GM19452 (cell line): Measurements from ENCODE around the gene TTYH1.
"Not testable (repeated sequence)": the region's sequence is repeated elsewhere in the genome, so short reads cannot be mapped to it uniquely, and the experiment has no call there.

Experiments used
- ATAC-seq: cut with Tn5 transposase; IDR thresholded peaks from one replicate; pipeline ENCODE4 v1.9.1; 2021; ENCODE audit not compliant: unreplicated experiment

TTYH1 gene

DNA sequence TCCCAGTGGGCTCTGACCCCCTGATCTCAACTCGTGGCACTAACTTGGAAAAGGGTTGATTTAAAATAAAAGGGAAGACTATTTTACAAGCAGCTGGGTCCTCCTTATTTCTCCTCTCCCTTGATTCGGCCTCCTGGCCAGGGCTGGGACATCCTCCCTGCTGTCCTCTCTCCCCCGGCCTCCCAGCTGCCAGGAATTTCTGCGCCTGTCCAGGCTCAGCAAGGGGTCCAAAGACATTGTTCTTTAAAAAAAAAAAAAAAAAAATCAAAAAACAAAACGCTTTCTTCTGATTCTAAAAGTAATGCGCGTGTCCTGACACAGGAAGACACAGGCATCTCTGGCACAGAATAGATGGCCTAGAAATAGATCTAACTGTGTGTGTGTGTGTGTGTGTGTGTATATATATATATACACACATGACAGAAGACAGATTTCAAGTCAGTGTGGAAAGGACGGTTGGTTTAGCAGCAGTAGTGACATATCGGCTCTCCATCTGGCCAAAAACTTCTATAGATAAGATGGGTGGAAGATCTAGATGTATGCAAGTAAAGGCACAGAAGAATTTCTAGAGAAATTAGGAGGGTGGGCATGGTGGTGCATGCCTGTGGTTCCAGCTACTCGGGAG, 21.5 kb downstream of the TTYH1 start:
- no peak for ATAC-seq

DNA sequence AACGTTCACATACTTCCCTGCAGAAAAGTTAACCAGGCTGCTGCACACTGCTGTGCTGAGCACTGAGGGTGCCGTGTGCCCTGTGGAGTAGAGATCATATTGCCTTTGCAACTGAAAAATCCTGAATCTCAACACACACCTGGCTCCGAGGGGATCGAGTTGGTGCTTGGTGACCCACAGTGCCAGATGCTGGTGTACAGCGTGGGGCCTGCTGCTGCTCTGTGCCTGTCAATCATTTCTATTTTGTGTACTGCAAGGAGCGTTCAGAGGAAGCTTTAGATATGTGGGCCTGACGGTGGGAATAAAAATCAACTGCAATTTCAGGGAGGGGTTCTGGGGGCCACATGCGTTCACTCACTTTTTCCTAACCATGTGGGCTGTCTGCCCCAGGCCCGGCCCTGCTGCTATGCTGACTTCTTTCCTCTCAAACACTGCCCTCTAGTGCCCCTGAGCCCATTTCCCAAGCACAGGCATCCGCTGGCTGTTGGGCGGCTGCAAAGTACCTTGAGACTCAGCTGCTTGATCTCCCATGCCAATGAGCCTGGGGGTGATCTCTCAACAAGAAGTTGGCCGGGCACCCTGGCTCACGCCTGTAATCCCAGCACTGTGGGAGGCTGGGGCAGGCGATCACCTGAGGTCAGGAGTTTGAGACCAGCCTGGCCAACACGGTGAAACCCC, 24.0 kb downstream of the TTYH1 start:
- no peak for ATAC-seq

DNA sequence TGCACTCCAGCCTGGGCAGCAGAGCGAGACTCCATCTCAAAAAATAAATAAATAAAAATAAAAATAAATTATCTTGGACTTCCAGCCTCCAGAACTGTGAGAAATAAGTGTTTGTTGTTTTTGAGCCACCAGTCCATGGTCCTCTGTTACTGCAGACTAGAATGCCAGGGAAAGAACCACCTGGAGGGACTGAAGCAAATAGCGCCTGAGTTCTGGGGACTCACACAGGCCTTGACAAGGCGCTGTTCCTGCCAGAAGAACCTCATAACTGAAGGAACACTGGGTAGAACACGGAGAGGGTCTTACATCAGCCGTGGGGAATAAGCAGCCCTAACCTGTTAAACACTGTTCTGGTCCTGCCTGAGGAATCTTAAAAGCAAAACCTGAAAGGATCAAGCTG, 25.4 kb downstream of the TTYH1 start:
- no peak for ATAC-seq

GRCh38 chr19:54444737-54445136, 29.5 kb downstream of the TTYH1 start:
- no peak for ATAC-seq

GRCh38 chr19:54446349-54446748, 31.1 kb downstream of the TTYH1 start:
- ATAC-seq = not testable (repeated sequence)

DNA sequence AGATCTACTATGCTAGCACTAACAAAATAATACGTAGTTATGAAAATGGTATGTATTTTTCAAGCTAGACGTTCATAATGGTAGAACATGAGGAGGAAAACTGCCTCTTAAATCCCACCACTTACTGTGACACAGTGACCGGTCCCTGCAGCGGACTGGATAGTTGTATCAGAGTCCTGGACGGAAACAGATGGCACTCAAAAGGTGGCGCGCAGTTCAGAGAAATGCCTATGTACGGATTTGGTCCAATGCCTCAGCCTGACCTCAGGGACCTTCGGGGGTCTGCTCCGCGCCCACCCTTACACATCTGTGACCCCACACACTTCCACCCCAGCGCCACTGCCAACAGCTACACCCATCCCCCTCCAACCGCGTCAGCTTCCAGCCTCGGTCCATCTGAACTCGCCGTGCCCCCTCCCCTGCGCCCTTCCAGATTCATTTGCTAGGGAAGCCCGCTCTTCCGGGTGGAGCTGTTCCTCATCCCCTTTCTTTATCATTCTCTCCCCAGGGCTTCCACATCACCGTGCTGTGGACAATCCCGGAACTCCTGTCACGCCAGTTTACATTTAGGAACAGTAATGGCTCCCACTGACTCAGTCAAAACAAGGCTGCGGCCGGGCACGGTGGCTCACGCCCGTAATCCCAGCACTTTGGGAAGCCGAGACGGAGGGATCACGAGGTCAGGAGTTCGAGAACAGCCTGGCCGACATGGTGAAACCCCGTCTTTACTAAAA, 32.9 kb downstream of the TTYH1 start:
- ATAC-seq = peak; percentile 16

DNA sequence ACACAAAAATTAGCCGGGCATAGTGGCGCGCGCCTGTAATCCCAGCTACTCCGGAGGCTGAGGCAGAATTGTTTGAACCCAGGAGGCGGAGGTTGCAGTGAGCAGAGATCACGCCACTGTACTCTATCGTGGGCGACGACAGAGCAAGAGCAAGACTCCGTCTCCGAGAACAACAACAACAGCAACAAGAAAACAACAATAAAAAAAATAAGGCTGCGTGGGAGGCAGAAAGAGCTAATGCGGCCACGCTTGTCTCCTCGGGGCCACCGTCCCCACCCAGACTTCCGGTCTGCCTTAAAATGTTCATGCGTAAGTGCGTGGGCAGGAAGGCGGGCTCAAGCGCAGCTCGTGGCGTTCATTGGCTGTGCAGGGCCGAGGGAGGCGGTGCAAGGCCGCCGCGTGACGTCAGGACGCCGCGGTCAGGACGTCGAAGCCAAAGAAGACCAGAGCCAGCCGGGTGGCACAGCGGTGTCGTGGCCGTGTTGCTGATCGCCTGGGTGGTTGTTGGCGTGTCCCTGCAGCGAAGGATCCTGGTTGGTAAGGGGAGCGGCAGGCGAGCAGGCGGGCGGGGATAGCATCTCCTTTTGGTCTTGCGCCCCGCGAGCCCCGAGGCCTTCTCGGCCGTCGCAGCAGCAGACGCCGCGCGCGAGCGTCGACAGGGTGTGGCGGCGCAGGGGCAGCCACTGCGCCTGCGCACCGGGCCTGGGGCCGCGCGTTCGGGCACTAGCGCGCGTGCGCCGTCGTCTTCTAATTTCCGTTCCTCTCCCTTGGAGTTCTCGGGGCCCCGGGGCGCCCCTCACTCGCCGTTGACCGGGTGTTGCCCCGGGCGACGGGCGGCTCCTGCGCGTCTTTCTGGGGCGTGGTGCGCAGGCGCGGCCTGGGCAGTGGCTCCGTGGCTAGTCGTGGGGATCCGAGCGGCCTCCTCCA, 33.8 kb downstream of the TTYH1 start, which contains the start of gene LENG8:
Gene LENG8 (plus strand): TSS at position 426 of the 927 bp plus-strand sequence. CDS start 2,146 bp downstream, outside the sequence.
- peak; percentile 83 for ATAC-seq

- ATAC-seq = peak; percentile 2
Measured at GRCh38 chr19:54449701-54450069, 34.4 kb downstream of the TTYH1 start.

DNA sequence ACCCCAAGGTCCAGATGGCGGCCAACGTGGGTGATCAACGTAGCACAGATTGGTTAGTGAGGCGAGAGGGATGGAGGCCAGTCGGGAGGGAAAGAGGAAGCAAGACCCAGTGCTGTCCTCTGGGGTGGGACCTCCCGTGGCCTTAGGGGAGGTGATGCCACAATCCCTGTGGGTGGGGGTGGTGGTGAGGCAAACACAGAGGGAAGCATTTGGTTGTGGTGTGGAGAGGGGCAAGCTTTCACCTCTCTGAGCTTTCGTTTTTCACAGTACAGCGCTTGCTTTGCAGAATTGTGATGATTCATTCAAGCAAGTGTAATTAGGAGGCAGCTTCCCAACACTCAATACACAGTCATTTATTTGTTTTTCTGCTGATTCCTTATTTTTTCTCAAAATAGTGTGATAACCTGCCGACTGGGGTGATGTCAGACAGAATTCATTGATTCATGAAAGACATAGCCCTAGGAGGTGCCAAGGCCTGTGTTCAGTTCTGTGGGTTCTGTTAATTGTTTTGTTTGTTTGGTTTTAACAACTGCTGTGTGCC, 36.1 kb downstream of the TTYH1 start:
- ATAC-seq = no peak

GRCh38 chr19:54451997-54452396, 36.7 kb downstream of the TTYH1 start:
- no peak for ATAC-seq

- ATAC-seq = no peak
Measured at GRCh38 chr19:54452626-54453025, 37.4 kb downstream of the TTYH1 start.

GRCh38 chr19:54453921-54454780, 38.9 kb downstream of the TTYH1 start:
- no peak for ATAC-seq

- no peak for ATAC-seq
Measured at GRCh38 chr19:54454781-54455675, 39.8 kb downstream of the TTYH1 start.

DNA sequence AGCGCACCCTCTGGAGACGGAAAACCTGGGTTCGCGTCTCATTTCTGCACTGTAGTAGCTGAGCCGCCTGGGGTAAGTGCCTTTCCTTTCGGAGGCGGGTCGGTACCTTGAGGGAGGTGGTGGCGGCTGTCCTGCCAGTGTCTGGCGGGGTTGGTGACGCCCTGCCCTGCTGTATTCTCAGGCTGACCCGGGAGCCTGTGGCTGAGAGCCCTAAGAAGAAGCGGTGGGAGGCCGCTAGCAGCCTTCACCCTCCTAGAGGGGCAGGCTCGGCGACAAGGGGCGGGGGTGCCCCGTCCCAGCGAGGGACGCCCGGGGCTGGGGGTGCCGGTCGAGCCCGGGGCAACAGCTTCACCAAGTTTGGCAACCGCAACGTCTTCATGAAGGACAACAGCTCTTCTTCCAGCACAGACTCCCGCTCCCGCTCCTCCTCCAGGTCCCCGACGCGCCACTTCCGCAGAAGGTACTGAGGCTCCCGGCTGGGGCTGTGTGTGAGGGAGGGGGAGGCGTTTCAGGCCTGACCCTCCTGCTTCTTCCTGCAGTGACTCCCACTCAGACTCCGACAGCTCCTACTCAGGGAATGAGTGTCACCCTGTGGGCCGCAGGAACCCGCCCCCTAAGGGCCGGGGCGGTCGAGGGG, 40.6 kb downstream of the TTYH1 start:
- no peak for ATAC-seq

DNA sequence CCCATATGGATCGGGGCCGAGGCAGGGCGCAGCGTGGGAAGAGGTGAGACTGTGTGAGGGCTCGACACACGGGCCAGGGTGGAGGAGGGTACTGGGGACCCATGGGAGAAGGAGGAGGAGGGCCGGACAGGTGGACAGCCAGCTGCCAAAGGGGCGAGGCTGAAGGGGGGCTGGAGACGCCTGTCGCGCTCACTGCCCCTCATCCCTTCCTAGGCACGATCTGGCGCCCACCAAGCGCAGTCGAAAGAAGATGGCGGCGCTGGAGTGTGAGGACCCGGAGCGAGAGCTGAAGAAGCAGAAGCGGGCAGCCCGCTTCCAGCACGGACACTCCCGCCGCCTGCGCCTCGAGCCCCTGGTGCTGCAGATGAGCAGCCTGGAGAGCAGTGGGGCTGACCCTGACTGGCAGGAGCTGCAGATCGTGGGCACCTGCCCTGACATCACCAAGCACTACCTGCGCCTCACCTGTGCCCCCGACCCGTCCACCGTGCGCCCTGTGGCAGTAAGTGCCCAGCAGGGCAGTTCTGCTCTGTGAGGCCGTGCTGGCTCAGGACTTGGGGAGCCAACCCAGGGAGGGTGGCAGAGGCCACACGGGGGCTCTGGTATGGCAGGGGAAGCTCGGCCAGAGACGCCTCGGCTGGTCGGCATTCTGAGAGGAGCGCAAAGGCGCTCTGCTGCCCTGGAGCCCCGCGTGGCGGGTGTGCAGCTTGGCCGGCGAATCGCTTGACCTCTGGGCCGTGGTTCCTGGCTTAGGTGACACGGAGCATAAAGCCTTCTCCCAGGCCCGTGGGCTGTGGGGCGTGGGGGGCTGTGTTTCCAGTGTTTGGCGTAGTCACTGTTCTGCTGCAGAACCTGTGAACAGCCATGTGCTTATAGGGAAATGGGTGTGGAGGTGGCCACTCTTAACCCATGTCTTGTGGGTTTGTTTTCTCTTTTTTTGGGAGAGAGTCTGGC, 41.4 kb downstream of the TTYH1 start:
- no peak for ATAC-seq

GRCh38 chr19:54457773-54458647, 42.7 kb downstream of the TTYH1 start:
- no peak for ATAC-seq
